ENCODE data around the gene TNFAIP3. TPM values are rescaled to one million over a fixed set of nuclear protein-coding genes. Genes with fewer than 3 reads are reported as not detected.
"Not testable (repeated sequence)": the region's sequence is repeated elsewhere in the genome, so short reads cannot be mapped to it uniquely, and the experiment has no call there.

Gene TNFAIP3
- total RNA-seq, 6 donors from 2014 or later = 35.3 to 76.4 (median 52.2) TPM

GRCh38 chr6:137881522-137881886, 14.4 kb downstream of the TNFAIP3 start:
- H3K27ac ChIP-seq = peak overlapping the region in 2 of 4 donors; percentile 72 to 74
- no peak overlapping the region for H3K4me3 ChIP-seq
- H3K4me1 ChIP-seq = peaks cover 5 to 34% (median 28%) of the 10 kb centered on the region in 4 donors
- 90 to 91% methylated on average over 8 to 9 of the region's 9 CpGs for WGBS, 2 donors
- no peaks in the 10 kb centered on the region for H3K27me3 ChIP-seq
- no peaks in the 10 kb centered on the region for H3K9me3 ChIP-seq
- peaks cover 37 to 72% (median 57%) of the 10 kb centered on the region in 4 donors for H3K36me3 ChIP-seq
- TF ChIP-seq EP300 (IDR thresholded peaks at IDR 0.05) = no peak
- no peak for TF ChIP-seq POLR2A (IDR thresholded peaks at IDR 0.05)
- TF ChIP-seq, protein P1, sequence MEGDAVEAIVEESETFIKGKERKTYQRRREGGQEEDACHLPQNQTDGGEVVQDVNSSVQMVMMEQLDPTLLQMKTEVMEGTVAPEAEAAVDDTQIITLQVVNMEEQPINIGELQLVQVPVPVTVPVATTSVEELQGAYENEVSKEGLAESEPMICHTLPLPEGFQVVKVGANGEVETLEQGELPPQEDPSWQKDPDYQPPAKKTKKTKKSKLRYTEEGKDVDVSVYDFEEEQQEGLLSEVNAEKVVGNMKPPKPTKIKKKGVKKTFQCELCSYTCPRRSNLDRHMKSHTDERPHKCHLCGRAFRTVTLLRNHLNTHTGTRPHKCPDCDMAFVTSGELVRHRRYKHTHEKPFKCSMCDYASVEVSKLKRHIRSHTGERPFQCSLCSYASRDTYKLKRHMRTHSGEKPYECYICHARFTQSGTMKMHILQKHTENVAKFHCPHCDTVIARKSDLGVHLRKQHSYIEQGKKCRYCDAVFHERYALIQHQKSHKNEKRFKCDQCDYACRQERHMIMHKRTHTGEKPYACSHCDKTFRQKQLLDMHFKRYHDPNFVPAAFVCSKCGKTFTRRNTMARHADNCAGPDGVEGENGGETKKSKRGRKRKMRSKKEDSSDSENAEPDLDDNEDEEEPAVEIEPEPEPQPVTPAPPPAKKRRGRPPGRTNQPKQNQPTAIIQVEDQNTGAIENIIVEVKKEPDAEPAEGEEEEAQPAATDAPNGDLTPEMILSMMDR (IDR thresholded peaks at IDR 0.05) = no peak
- TF ChIP-seq POLR2AphosphoS5 (IDR thresholded peaks at IDR 0.05) = no peak
- DNase-seq (peak in 1 of 2 donors; percentile 36), ATAC-seq (ENCODE audit: low FRiP score in 2 of 2) (peak in 1 of 2 donors; percentile 42)

- no peak overlapping the region for H3K4me3 ChIP-seq
- peaks cover 31 to 63% (median 49%) of the 10 kb centered on the region in 4 donors for H3K36me3 ChIP-seq
- H3K4me1 ChIP-seq = peaks cover 5 to 34% (median 28%) of the 10 kb centered on the region in 4 donors
- no peaks in the 10 kb centered on the region for H3K27me3 ChIP-seq
- no peak for TF ChIP-seq POLR2AphosphoS5 (IDR thresholded peaks at IDR 0.05)
- TF ChIP-seq EP300 (IDR thresholded peaks at IDR 0.05) = no peak
- peak in 1 of 4 donors; percentile 21 for TF ChIP-seq POLR2A (IDR thresholded peaks at IDR 0.05)
- TF ChIP-seq, protein P1 (IDR thresholded peaks at IDR 0.05) = no peak
- ATAC-seq (ENCODE audit: low FRiP score in 2 of 2) (no peak), DNase-seq (no peak)
- peak overlapping the region in 3 of 4 donors; percentile 2 to 74 (median 72) for H3K27ac ChIP-seq
- WGBS, 2 donors = 79 to 85% methylated on average over 2 of the region's 2 CpGs
- no peaks in the 10 kb centered on the region for H3K9me3 ChIP-seq
Observed at GRCh38 chr6:137882225-137882961, 15.3 kb downstream of the TNFAIP3 start.

DNA sequence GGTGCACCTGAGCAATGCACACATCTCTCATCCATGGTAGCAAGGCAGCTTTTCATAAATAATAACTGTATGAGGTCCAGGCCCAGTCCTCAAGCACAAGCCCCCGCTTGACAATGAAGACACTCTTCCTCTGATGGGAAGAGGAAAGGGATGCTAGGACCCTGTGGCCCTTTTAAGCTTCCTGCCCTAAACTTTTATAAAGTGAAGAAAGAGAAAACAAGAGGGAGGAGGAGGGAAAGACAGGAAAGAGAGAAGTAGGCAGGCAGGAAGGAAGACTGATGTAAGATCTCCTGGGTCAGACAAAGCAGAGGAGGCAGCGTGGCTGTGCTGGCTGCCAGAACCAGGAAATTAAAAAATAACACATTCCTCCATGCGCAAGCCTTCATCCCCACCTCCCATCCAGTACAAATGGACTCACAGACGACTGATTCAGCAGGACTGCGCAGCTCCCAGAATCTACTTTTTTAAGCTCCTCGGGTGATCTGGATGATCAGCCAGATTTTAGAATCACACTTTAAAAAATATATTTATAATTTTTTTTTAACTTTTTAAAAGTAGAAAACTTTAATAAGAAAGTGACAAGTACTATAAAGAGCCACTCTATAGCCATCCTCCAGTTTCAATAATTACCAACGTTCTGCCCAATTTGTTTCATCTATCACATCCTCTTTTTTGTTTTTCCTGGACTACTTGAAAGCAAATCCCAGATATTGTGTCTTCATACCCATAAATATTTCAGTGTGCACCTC, 16.5 kb downstream of the TNFAIP3 start:
- peaks cover 28 to 52% (median 39%) of the 10 kb centered on the region in 4 donors for H3K36me3 ChIP-seq
- H3K9me3 ChIP-seq = no peaks in the 10 kb centered on the region
- DNase-seq = peak in 1 of 2 donors; percentile 50
- H3K27ac ChIP-seq = peak overlapping the region; percentile 25 to 74 (median 60)
- 43 to 44% methylated on average over 7 of the region's 7 CpGs for WGBS, 2 donors
- no peaks in the 10 kb centered on the region for H3K27me3 ChIP-seq
- H3K4me1 ChIP-seq = peaks cover 4 to 32% (median 27%) of the 10 kb centered on the region in 4 donors
- ATAC-seq (ENCODE audit: low FRiP score in 2 of 2) = peak; percentile 37 to 85
- TF ChIP-seq, protein P1 (IDR thresholded peaks at IDR 0.05) = no peak
- TF ChIP-seq EP300 (IDR thresholded peaks at IDR 0.05) (no peak), POLR2A (IDR thresholded peaks at IDR 0.05) (peak in 1 of 4 donors; percentile 14), POLR2AphosphoS5 (IDR thresholded peaks at IDR 0.05) (peak; percentile 27 to 62)
- no peak overlapping the region for H3K4me3 ChIP-seq

DNA sequence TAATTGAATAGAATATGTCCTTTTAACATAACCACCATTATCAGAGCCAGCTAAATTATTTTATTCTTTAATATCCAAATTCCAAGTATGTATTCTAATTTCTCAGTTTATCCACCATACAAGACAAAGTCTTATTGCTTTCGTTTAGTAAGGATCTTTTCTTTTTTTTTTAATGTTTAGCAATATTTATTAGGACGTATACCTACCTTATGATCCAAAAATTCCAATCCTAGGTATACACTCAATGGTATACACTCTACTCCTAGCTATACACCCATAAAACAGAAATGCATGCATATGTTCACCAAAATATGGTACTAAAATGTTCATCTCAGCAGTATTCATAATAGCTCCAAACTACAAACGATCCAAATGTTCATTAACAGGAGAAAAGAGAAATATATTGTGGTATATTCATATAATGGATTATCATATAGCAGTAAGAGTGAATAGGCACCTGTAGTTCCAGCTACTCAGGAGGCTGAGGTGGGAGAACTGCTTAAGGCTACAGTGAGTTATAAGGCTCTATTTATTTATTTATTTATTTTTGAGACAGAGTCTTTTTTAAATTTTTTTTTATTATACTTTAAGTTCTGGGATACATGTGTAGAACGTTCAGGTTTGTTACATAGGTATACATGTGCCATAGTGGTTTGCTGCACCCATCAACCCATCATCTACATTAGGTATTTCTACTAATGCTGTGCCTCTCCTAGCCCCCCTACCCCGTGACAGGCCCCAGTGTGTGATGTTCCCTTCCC, 17.3 kb downstream of the TNFAIP3 start:
- ATAC-seq (ENCODE audit: low FRiP score in 2 of 2) (no peak), DNase-seq (no peak)
- H3K36me3 ChIP-seq = peaks cover 22 to 44% (median 31%) of the 10 kb centered on the region in 4 donors
- peaks cover 0 to 24% (median 23%) of the 10 kb centered on the region in 4 donors for H3K4me1 ChIP-seq
- H3K27ac ChIP-seq = peak overlapping the region in 3 of 4 donors; percentile 47 to 74 (median 72)
- no peak overlapping the region for H3K4me3 ChIP-seq
- WGBS, 2 donors = 94% methylated on average over 5 of the region's 5 CpGs
- TF ChIP-seq POLR2AphosphoS5 (IDR thresholded peaks at IDR 0.05) (no peak), POLR2A (IDR thresholded peaks at IDR 0.05) (no peak), EP300 (IDR thresholded peaks at IDR 0.05) (no peak)
- TF ChIP-seq, protein P1 (IDR thresholded peaks at IDR 0.05) = no peak
- H3K27me3 ChIP-seq = no peaks in the 10 kb centered on the region
- no peaks in the 10 kb centered on the region for H3K9me3 ChIP-seq

GRCh38 chr6:137884910-137885229, 17.8 kb downstream of the TNFAIP3 start:
- H3K27me3 ChIP-seq; DNase-seq; H3K27ac ChIP-seq; H3K4me3 ChIP-seq; ATAC-seq (ENCODE audit: low FRiP score in 2 of 2); H3K9me3 ChIP-seq: not testable (repeated sequence)
- Histone ChIP-seq H3K36me3 (peaks cover 21 to 39% (median 27%) of the 10 kb centered on the region in 4 donors), H3K4me1 (peaks cover 0 to 22% (median 19%) of the 10 kb centered on the region in 4 donors)

DNA sequence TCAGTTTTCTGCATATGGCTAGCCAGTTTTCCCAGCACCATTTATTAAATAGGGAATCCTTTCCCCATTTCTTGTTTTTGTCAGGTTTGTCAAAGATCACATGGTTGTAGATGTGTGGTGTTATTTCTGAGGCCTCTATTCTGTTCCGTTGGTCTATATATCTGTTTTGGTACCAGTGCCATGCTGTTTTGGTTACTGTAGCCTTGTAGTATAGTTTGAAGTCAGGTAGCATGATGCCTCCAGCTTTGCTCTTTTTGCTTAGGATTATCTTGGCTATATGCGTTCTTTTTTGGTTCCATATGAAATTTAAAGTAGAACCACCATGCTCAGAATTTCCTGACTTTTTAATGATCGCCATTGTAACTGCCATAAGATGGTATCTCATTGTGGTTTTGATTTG, 19.2 kb downstream of the TNFAIP3 start:
- WGBS, 2 donors = 96 to 98% methylated on average over 3 of the region's 3 CpGs
- H3K27ac ChIP-seq; DNase-seq; H3K9me3 ChIP-seq; H3K27me3 ChIP-seq; H3K4me3 ChIP-seq; ATAC-seq (ENCODE audit: low FRiP score in 2 of 2): not testable (repeated sequence)
- H3K4me1 ChIP-seq = peaks cover 0 to 22% (median 18%) of the 10 kb centered on the region in 4 donors
- H3K36me3 ChIP-seq = peaks cover 11 to 25% (median 14%) of the 10 kb centered on the region in 4 donors
